NCI-H1048 (cell line): Measurements from ENCODE around the gene IZUMO1.
"Not testable (repeated sequence)": the region's sequence is repeated elsewhere in the genome, so short reads cannot be mapped to it uniquely, and the experiment has no call there.

Experiments
- DNase-seq: peaks from one replicate; lab custom pipeline; 2025; lab: John Stamatoyannopoulos, UW

The IZUMO1 gene

GRCh38 chr19:48737360-48737998, 9.2 kb downstream of the IZUMO1 start:
- DNase-seq: no peak

GRCh38 chr19:48735031-48735615, 11.6 kb downstream of the IZUMO1 start:
- no peak for DNase-seq

GRCh38 chr19:48734625-48735024, 12.1 kb downstream of the IZUMO1 start:
- no peak for DNase-seq

DNA sequence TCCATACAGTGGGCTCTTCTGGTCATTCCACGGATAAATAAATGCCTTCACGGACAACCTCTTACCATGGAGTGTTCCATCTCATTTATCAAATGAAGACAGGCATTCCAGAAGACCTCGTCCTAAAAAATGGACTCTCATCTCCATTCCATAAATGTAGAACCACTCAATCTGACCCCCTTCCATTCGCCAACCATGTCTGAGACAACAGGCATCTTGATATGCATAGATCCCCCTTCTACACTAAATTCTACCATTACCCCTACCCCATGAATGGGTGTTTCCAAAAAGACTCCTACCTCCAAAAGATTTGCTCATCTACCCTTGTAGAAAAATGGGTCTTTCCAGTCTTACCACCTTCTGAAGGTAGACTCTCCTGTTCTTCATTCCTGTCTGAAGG, 15.3 kb downstream of the IZUMO1 start:
- no peak for DNase-seq

DNA sequence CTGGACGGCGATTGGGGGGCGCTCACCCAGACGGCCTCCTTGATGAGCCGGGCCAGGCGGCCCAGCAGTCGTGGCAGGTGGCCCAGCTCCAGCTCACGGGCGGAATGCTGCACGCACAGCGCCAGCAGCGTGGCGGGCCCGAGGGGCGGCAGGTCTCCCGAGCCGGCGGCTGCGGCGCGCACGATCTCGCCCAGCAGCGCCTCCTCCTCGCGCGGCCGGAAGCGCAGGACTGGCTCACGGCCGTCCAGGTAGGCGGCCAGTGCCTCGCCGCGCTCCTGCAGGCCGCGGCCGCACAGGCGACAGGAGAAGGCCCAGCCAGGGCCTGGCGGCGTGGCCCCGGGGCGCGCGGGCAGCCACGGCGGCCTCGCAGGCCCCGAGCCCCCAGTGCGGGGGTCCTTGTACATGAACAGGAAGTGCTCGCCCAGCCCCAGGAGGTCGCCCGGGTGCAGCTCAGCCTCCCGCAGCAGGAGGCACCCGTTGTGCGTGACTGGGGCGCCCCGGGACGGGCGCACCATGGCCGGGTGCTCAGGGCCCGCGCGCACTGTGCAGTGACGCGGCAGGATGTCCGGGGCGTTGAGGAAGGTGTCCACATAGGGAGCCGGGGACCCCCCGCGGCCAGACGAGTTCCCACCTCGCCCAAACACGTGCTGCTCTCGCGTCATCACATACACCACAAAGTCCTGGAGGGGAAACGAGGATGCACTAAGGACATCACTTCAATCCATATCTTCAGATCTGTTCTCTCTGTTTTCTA, 17.6 kb downstream of the IZUMO1 start:
- DNase-seq: no peak

GRCh38 chr19:48726556-48726955, 20.2 kb downstream of the IZUMO1 start:
- DNase-seq: no peak

GRCh38 chr19:48724796-48725753, 21.6 kb downstream of the IZUMO1 start:
- DNase-seq: no peak

- no peak for DNase-seq
Observed at GRCh38 chr19:48722196-48722708, 24.5 kb downstream of the IZUMO1 start.

- peak; percentile 78 for DNase-seq
Observed at GRCh38 chr19:48720613-48721296, 26.0 kb downstream of the IZUMO1 start.

DNA sequence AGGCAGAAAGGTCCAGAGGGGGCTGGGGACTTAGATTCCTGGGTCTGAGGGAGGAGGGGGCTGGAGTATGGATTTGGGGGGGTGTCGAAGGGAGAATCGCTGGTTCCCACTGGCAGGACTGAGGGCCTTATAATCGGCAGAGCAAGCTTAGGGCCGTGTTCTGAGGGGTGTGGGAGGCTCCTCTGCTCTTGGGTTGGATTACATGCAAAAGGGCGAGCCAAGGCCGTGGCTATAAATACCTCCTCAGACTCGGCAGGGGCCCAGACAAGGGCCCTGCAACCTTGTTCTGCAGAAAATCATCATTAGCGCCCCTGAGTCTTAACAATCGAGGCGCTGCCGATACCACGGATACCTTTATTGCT, 26.5 kb downstream of the IZUMO1 start:
- DNase-seq: no peak

GRCh38 chr19:48719263-48720171, 27.2 kb downstream of the IZUMO1 start, which contains the start of gene MAMSTR:
Gene MAMSTR (minus strand): TSS chr19:48719725. CDS start chr19:48719031, 694 bp downstream.
- no peak for DNase-seq

DNA sequence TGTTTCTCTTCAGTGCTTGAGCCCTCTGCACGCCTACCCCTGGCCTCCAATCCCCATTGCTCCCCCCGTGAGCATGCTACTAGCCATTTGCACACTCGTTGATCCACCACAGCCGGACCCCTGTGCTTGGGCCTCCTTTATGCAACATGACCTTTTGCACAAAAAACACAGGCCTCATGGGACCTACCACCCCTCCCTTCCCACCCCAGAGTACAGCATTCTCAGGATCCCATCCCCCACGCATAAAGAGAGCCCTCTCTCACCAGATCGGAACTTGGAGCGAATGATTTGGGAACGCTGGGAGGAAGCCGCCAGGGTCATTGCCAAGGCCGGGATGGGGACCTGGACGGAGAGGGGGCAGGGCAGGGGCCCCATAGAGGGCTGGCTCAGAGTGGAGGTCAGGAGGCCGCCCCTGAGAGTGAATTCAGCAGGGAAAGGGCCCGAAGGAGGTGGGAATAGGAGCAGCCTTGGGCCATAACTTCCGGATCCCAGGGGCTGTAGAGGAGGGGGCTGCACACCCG, 27.9 kb downstream of the IZUMO1 start:
- DNase-seq: no peak

- DNase-seq: not testable (repeated sequence)
Observed at GRCh38 chr19:48718106-48718505, 28.6 kb downstream of the IZUMO1 start.

- no peak for DNase-seq
Observed at GRCh38 chr19:48716562-48717291, 30.0 kb downstream of the IZUMO1 start.

DNA sequence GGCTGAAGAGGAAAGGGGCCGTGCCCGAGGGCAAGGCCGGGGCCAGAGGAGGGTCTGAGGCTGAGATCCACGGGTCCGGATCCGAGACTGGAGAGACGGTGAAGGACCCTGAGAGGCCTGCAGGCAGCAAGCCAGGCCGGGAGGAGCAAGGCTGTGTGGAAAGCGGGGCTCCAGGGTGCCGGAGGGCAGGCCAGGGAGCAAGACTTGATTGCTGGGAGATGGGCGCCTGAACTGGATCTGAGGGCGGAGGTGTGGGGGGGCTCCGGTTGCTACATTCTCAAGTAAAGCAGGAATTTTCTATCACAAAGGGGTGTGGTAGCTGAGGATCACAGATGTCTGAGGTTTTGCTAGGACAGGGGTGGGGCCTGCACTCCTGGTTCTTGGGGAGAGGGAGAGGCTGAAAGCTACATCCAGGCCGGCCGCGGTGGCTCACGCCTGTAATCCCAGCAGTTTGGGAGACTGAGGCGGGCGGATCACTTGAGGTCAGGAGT, 31.0 kb downstream of the IZUMO1 start:
- no peak for DNase-seq

- DNase-seq: no peak
Observed at GRCh38 chr19:48714759-48715675, 31.7 kb downstream of the IZUMO1 start.

- DNase-seq: peak; percentile 99
Observed at GRCh38 chr19:48713864-48714755, 32.6 kb downstream of the IZUMO1 start.
